SK-N-SH (cell line): Measurements from ENCODE around the gene NR2C1. TPM values are rescaled to one million over a fixed set of nuclear protein-coding genes. Genes with fewer than 3 reads are reported as not detected.

Experiments
- CTCF ChIA-PET: fragments of 300-600, 350-600 bp; formaldehyde crosslinking; extraction: SDS; loops from one replicate; lab custom pipeline; 2021; lab: Yijun Ruan, JAX
- POLR2A ChIA-PET: fragments of 350-600 bp; sonication (Branson Sonifier 250); formaldehyde crosslinking; extraction: SDS; loops from one replicate; lab custom pipeline; 2020; ENCODE audit warnings: antibody characterized with exemption, inconsistent platforms; lab: Yijun Ruan, JAX
- DNase-seq: peaks from one replicate; pipeline ENCODE4 v3.0.0; 2012
- H2AFZ ChIP-seq: fragments of 200-600 bp; sonication (generic); 2 replicates; pipeline ENCODE4 v1.8.1; 2016; ENCODE audit warnings: antibody characterized with exemption, mild to moderate bottlenecking, low read depth
- H3F3A ChIP-seq: fragments of 200-600 bp; sonication (generic); replicated peaks from 2 replicates; pipeline ENCODE3; 2016; ENCODE audit warnings: antibody characterized with exemption, mild to moderate bottlenecking; ENCODE audit not compliant: insufficient read depth
- H3K27ac ChIP-seq, 2 experiments: fragments of 200-500 bp in 1 of 2; fragments of 200-600 bp in 1 of 2; sonication (Bioruptor generic) in 1 of 2; sonication (generic), shearing (Covaris generic) in 1 of 2; 2 replicates each; pipeline versions ENCODE4 v1.5.1 to v1.6.1; 2014 to 2016; ENCODE audit warnings: low read depth in 2 of 2, inconsistent platforms in 1 of 2, low read length in 1 of 2, mild to moderate bottlenecking in 1 of 2, mixed read lengths in 1 of 2
- H3K27me3 ChIP-seq: fragments of 200-600 bp; sonication (generic), shearing (Covaris generic); 2 replicates; pipeline ENCODE4 v1.6.1; 2016; ENCODE audit warnings: mixed run types; ENCODE audit not compliant: insufficient read depth
- H3K36me3 ChIP-seq, 2 experiments: fragments of 200-500 bp in 1 of 2; fragments of 200-600 bp in 1 of 2; sonication (Bioruptor generic) in 1 of 2; sonication (generic) in 1 of 2; replicated peaks in 1 of 2; 2 replicates each; pipeline versions ENCODE3 to v1.5.1; 2014 to 2016; ENCODE audit warnings: low read length in 1 of 2, mild to moderate bottlenecking in 1 of 2; ENCODE audit not compliant: insufficient read depth in 2 of 2, control insufficient read depth in 1 of 2
- H3K4me1 ChIP-seq, 2 experiments: fragments of 200-500 bp in 1 of 2; fragments of 200-600 bp in 1 of 2; sonication (Bioruptor generic) in 1 of 2; sonication (generic), shearing (Covaris generic) in 1 of 2; 2 replicates each; pipeline versions ENCODE4 v1.5.1 to v1.6.1; 2014 to 2016; ENCODE audit warnings: low read depth in 1 of 2, low read length in 1 of 2, mixed run types in 1 of 2; ENCODE audit not compliant: insufficient read depth in 2 of 2, control insufficient read depth in 1 of 2
- H3K4me2 ChIP-seq: fragments of 200-600 bp; sonication (generic), shearing (Covaris generic); 2 replicates; pipeline ENCODE4 v1.6.1; 2017; ENCODE audit warnings: mixed run types
- H3K4me3 ChIP-seq, 2 experiments: fragments of 200-500 bp in 1 of 2; fragments of 200-600 bp in 1 of 2; sonication (Bioruptor generic) in 1 of 2; sonication (generic), shearing (Covaris generic) in 1 of 2; 2 replicates each; pipeline versions ENCODE4 v1.5.1 to v1.8.1; 2014 to 2016; ENCODE audit warnings: low read depth in 2 of 2, inconsistent platforms in 1 of 2, low read length in 1 of 2, mild to moderate bottlenecking in 1 of 2, mixed read lengths in 1 of 2, moderate library complexity in 1 of 2
- H3K79me2 ChIP-seq: fragments of 200-600 bp; sonication (generic); 2 replicates; pipeline ENCODE4 v1.8.1; 2017; ENCODE audit warnings: mild to moderate bottlenecking; ENCODE audit not compliant: insufficient read depth
- H3K9ac ChIP-seq: fragments of 200-600 bp; sonication (generic); 2 replicates; pipeline ENCODE4 v1.6.1; 2017; ENCODE audit warnings: mixed run types
- H3K9me2 ChIP-seq: fragments of 200-600 bp; sonication (generic); 2 replicates; pipeline ENCODE4 v1.6.1; 2017; ENCODE audit warnings: mixed run types
- H3K9me3 ChIP-seq: fragments of 200-600 bp; sonication (generic); 2 replicates; pipeline ENCODE4 v1.6.1; 2017; ENCODE audit warnings: mixed run types, mild to moderate bottlenecking, moderate library complexity
- H4K20me1 ChIP-seq: fragments of 200-600 bp; sonication (generic); 2 replicates; pipeline ENCODE4 v1.6.1; 2017; ENCODE audit warnings: mild to moderate bottlenecking, mixed run types; ENCODE audit not compliant: insufficient read depth
- CHD2 ChIP-seq: fragments of 150-350 bp; IDR thresholded peaks from 2 replicates; pipeline ENCODE4 v1.6.1; 2018; ENCODE audit warnings: low read length; ENCODE audit not compliant: partially characterized antibody
- EP300 ChIP-seq, 2 experiments: IDR thresholded peaks; 2 replicates each; pipeline versions ENCODE4 v1.4.0 to v1.6.1; 2012; ENCODE audit warnings: borderline replicate concordance in 1 of 2, low read depth in 1 of 2, low read length in 1 of 2
- FOXJ3 ChIP-seq: sonication (generic); formaldehyde crosslinking; IDR thresholded peaks from 2 replicates; pipeline ENCODE4 v1.5.1; 2020; ENCODE audit warnings: mild to moderate bottlenecking, missing genetic modification reagents
- IRF3 ChIP-seq: fragments of 150-350 bp; IDR thresholded peaks from 2 replicates; pipeline ENCODE4 v1.6.1; 2016; ENCODE audit warnings: mild to moderate bottlenecking, low read depth, low read length
- MAX ChIP-seq: IDR thresholded peaks from 2 replicates; pipeline ENCODE4 v1.4.0; 2012; ENCODE audit warnings: low read depth
- MXI1 ChIP-seq: IDR thresholded peaks from 2 replicates; pipeline ENCODE4 v1.6.1; 2012; ENCODE audit warnings: mild to moderate bottlenecking, low read depth, low read length, improper control_type of control experiment
- NFIC ChIP-seq: IDR thresholded peaks from 2 replicates; pipeline ENCODE4 v1.4.0; 2012; ENCODE audit warnings: borderline replicate concordance
- RAD21 ChIP-seq: IDR thresholded peaks from 2 replicates; pipeline ENCODE4 v1.6.1; 2012; ENCODE audit warnings: mild to moderate bottlenecking, low read length
- RXRA ChIP-seq: IDR thresholded peaks from 2 replicates; pipeline ENCODE4 v1.4.0; 2012; ENCODE audit warnings: low read depth, mild to moderate bottlenecking, borderline replicate concordance
- SMC3 ChIP-seq: IDR thresholded peaks from 2 replicates; pipeline ENCODE4 v1.6.1; 2012; ENCODE audit warnings: low read depth, low read length, improper control_type of control experiment
- TCF12 ChIP-seq: IDR thresholded peaks from 2 replicates; pipeline ENCODE4 v1.4.0; 2012
- USF2 ChIP-seq: fragments of 150-350 bp; IDR thresholded peaks from 2 replicates; pipeline ENCODE4 v1.6.1; 2017; ENCODE audit warnings: antibody characterized with exemption, low read length, low read depth, borderline replicate concordance
- WGBS: methylation state at CpG from one replicate; pipeline ENCODE4 v1.1.6; 2017; ENCODE audit warnings: low lambda C conversion rate; 5-methylcytosine and 5-hydroxymethylcytosine counted together
- polyA plus RNA-seq, 3 experiments: library from polyadenylated mRNA; depleted of rRNA; stranded (reverse); fragments of >200 nt; gene quantifications; 2 replicates each; pipeline ENCODE4 v1.2.3, GENCODE V29; 2012
- TF ChIP-seq, protein P1 (sequence below): IDR thresholded peaks from 2 replicates; pipeline ENCODE4 v1.6.1; 2012; ENCODE audit warnings: mild to moderate bottlenecking, low read depth, low read length, moderate library complexity
- TF ChIP-seq, protein P2 (sequence below): fragments of 200-600 bp; sonication (generic); IDR thresholded peaks from 2 replicates; pipeline ENCODE4 v1.6.1; 2017; ENCODE audit warnings: antibody characterized with exemption, mild to moderate bottlenecking, moderate library complexity

Gene NR2C1
- polyA plus RNA-seq, 1 of the 3 experiments (the other 2 are of a cell fraction) = 15.9 TPM

GRCh38 chr12:94998326-94998725 is 75.1 kb downstream of the NR2C1 start:
- Histone ChIP-seq H3K9me2 (no peaks in the 10 kb centered on the region), H3K36me3 (peaks cover 2 to 26% of the 10 kb centered on the region in 2 experiments), H3K4me2 (no peak overlapping the region), H2AFZ (no peak overlapping the region), H3F3A (peaks cover 11% of the 10 kb centered on the region), H3K27me3 (no peaks in the 10 kb centered on the region), H3K4me3 (no peak overlapping the region), H3K9ac (no peak overlapping the region), H4K20me1 (no peaks in the 10 kb centered on the region), H3K9me3 (no peaks in the 10 kb centered on the region), H3K79me2 (peaks cover 69% of the 10 kb centered on the region), H3K4me1 (no peaks in the 10 kb centered on the region), H3K27ac (no peak overlapping the region)
- no peak for TF ChIP-seq CHD2
- TF ChIP-seq RAD21 = no peak
- TF ChIP-seq RXRA = no peak
- TF ChIP-seq EP300 (IDR thresholded peaks at IDR 0.05; ENCODE audit: borderline replicate concordance in 1 of 2, low read depth in 1 of 2, low read length in 1 of 2) = no peak
- no peak for TF ChIP-seq MXI1
- TF ChIP-seq MAX = no peak
- no peak for TF ChIP-seq USF2
- TF ChIP-seq, protein P1, sequence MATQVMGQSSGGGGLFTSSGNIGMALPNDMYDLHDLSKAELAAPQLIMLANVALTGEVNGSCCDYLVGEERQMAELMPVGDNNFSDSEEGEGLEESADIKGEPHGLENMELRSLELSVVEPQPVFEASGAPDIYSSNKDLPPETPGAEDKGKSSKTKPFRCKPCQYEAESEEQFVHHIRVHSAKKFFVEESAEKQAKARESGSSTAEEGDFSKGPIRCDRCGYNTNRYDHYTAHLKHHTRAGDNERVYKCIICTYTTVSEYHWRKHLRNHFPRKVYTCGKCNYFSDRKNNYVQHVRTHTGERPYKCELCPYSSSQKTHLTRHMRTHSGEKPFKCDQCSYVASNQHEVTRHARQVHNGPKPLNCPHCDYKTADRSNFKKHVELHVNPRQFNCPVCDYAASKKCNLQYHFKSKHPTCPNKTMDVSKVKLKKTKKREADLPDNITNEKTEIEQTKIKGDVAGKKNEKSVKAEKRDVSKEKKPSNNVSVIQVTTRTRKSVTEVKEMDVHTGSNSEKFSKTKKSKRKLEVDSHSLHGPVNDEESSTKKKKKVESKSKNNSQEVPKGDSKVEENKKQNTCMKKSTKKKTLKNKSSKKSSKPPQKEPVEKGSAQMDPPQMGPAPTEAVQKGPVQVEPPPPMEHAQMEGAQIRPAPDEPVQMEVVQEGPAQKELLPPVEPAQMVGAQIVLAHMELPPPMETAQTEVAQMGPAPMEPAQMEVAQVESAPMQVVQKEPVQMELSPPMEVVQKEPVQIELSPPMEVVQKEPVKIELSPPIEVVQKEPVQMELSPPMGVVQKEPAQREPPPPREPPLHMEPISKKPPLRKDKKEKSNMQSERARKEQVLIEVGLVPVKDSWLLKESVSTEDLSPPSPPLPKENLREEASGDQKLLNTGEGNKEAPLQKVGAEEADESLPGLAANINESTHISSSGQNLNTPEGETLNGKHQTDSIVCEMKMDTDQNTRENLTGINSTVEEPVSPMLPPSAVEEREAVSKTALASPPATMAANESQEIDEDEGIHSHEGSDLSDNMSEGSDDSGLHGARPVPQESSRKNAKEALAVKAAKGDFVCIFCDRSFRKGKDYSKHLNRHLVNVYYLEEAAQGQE = no peak
- WGBS = 95% methylated on average over 4 of the region's 4 CpGs
- DNase-seq = no peak
- ChIA-PET POLR2A (no interaction called here), CTCF (no interaction called here)

DNA sequence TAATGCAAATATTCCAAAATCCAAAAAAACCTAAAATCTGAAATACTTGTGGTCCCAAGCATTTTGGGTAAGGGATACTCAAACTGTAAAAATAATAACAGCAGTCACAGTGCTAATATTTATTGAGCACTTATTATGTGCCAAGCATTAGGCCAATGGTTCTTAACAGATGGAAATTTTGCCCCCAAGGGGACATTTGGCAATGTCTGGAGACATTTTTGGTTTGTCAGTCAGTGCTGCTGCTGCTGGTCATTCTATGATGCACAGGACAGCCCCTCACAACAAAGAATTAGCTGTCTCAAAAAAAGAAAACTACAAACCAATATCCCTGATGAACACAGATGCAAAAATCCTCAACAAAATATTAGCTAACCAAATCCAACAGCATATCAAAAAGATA is 75.7 kb downstream of the NR2C1 start:
- Histone ChIP-seq H4K20me1 (no peaks in the 10 kb centered on the region), H3K4me3 (no peak overlapping the region), H3K27me3 (no peaks in the 10 kb centered on the region), H3K4me1 (no peaks in the 10 kb centered on the region), H3K36me3 (peaks cover 2 to 28% of the 10 kb centered on the region in 2 experiments), H3K9me3 (no peaks in the 10 kb centered on the region), H3K4me2 (no peak overlapping the region), H3K9ac (no peak overlapping the region), H3K79me2 (peaks cover 63% of the 10 kb centered on the region), H3F3A (peaks cover 11% of the 10 kb centered on the region), H3K9me2 (no peaks in the 10 kb centered on the region), H3K27ac (no peak overlapping the region), H2AFZ (no peak overlapping the region)
- POLR2A ChIA-PET = no interaction called here
- DNase-seq = no peak
- no peak for TF ChIP-seq TCF12
- TF ChIP-seq CHD2 = no peak
- no peak for TF ChIP-seq NFIC
- TF ChIP-seq FOXJ3 = no peak
- no peak for TF ChIP-seq IRF3
- TF ChIP-seq, protein P2, sequence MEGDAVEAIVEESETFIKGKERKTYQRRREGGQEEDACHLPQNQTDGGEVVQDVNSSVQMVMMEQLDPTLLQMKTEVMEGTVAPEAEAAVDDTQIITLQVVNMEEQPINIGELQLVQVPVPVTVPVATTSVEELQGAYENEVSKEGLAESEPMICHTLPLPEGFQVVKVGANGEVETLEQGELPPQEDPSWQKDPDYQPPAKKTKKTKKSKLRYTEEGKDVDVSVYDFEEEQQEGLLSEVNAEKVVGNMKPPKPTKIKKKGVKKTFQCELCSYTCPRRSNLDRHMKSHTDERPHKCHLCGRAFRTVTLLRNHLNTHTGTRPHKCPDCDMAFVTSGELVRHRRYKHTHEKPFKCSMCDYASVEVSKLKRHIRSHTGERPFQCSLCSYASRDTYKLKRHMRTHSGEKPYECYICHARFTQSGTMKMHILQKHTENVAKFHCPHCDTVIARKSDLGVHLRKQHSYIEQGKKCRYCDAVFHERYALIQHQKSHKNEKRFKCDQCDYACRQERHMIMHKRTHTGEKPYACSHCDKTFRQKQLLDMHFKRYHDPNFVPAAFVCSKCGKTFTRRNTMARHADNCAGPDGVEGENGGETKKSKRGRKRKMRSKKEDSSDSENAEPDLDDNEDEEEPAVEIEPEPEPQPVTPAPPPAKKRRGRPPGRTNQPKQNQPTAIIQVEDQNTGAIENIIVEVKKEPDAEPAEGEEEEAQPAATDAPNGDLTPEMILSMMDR = no peak
- no peak for TF ChIP-seq USF2
- no peak for TF ChIP-seq SMC3
- CTCF ChIA-PET = interaction anchor here (0.6 kb wide), 1 partner anchor 22 kb away, joined by 3 read pairs; no protein-coding TSS in a partner anchor
